Measurements from ENCODE around the gene EGLN3.

The EGLN3 gene

DNA sequence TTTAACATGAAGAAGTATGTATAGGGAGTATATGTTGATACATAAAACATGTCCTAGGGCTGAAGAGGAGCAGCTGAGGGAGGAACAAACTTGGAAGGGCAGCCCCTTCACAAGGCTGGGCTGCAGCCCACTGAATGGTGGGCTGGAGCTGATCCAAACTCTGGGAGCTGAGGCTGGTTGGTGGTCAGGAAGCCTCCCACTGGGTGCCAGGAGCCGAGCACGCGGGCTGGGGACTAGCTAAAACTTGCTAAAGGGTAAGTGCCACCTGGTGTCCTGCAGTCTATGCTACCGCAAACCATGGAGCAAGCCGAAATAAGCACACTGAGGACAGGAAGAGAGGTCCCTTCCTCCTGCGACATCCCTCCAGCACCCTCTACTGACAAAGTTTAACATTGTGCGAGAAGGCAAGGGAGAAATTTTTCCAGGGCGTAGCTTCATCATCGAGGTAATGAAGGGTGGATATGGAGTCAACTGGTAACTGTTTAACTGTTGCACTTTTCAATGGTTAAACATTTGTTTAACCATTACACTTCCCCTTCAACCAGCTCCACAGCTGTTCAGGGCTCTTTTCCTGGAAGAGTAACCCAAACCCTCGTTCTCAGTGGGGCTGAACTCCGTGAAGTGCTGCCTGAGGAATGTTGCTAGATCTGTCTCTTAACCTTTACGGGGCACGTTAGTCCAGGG, 42.2 kb downstream of the EGLN3 start:
- DNase-seq (ENCODE audit: low read depth): no peak
- TF ChIP-seq, protein P1, sequence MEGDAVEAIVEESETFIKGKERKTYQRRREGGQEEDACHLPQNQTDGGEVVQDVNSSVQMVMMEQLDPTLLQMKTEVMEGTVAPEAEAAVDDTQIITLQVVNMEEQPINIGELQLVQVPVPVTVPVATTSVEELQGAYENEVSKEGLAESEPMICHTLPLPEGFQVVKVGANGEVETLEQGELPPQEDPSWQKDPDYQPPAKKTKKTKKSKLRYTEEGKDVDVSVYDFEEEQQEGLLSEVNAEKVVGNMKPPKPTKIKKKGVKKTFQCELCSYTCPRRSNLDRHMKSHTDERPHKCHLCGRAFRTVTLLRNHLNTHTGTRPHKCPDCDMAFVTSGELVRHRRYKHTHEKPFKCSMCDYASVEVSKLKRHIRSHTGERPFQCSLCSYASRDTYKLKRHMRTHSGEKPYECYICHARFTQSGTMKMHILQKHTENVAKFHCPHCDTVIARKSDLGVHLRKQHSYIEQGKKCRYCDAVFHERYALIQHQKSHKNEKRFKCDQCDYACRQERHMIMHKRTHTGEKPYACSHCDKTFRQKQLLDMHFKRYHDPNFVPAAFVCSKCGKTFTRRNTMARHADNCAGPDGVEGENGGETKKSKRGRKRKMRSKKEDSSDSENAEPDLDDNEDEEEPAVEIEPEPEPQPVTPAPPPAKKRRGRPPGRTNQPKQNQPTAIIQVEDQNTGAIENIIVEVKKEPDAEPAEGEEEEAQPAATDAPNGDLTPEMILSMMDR (conservative IDR thresholded peaks at IDR 0.05; ENCODE audit: low read depth, low read length): no peak
- H3K4me3 ChIP-seq (ENCODE audit: low read depth, low read length): no peak overlapping the region

GRCh38 chr14:33906968-33907367, 43.9 kb downstream of the EGLN3 start:
- H3K4me3 ChIP-seq (ENCODE audit: low read depth, low read length): no peak overlapping the region
- no peak for DNase-seq (ENCODE audit: low read depth)
- TF ChIP-seq, protein P1 (conservative IDR thresholded peaks at IDR 0.05; ENCODE audit: low read depth, low read length): no peak

DNA sequence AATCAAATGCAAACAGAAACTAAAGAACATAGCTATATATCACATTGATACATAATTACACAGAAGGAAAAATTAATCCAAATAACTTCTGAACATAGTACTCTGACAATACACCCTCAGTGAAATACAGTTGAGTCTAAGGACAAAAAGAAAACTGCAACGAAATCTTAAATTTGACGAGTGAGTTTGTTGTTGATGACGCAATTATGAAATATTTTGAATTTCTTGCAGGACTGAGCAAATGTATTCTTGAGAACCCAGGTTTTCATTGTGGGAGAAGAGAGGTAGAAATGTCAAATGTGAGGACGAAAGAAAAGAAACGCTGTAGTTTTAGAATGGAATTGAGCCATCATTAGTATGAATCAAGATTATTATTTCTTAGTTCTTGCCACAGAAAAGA, 46.3 kb downstream of the EGLN3 start:
- H3K4me3 ChIP-seq (ENCODE audit: low read depth, low read length): no peak overlapping the region
- TF ChIP-seq, protein P1 (conservative IDR thresholded peaks at IDR 0.05; ENCODE audit: low read depth, low read length): no peak
- DNase-seq (ENCODE audit: low read depth): no peak

GRCh38 chr14:33903369-33903768, 47.5 kb downstream of the EGLN3 start:
- no peak overlapping the region for H3K4me3 ChIP-seq (ENCODE audit: low read depth, low read length)
- no peak for DNase-seq (ENCODE audit: low read depth)
- TF ChIP-seq, protein P1 (conservative IDR thresholded peaks at IDR 0.05; ENCODE audit: low read depth, low read length): no peak

- H3K4me3 ChIP-seq (ENCODE audit: low read depth, low read length): no peak overlapping the region
- DNase-seq (ENCODE audit: low read depth): no peak
- TF ChIP-seq, protein P1 (conservative IDR thresholded peaks at IDR 0.05; ENCODE audit: low read depth, low read length): no peak
These were observed 48.5 kb downstream of the EGLN3 start for GRCh38 chr14:33902363-33902762.

- no peak for DNase-seq (ENCODE audit: low read depth)
- H3K4me3 ChIP-seq (ENCODE audit: low read depth, low read length): no peak overlapping the region
- TF ChIP-seq, protein P1 (conservative IDR thresholded peaks at IDR 0.05; ENCODE audit: low read depth, low read length): no peak
These were observed 49.3 kb downstream of the EGLN3 start for GRCh38 chr14:33901426-33902155.

DNA sequence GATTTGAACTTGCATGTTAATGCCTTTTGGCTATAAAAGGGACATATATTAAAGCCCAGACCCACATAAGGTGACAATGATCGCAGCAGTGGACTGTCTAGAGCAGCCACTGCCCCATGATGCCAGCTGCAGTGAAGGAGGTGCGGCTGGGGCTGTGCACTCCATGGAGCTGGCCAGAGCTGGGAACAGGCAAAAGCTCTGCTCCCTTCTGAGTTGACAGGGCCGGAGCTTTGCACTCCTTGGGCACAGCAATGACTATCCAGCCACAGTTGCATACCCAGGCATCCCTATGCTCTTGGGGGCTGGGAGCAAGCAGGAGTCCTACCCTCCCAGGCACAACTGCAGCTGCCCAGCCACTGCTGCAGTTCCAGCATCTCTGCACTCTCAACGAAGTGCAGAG, 50.2 kb downstream of the EGLN3 start:
- no peak overlapping the region for H3K4me3 ChIP-seq (ENCODE audit: low read depth, low read length)
- TF ChIP-seq, protein P1 (conservative IDR thresholded peaks at IDR 0.05; ENCODE audit: low read depth, low read length): no peak
- DNase-seq (ENCODE audit: low read depth): no peak

Measured in choroid plexus epithelial cell (primary cell).